GM21825 (cell line): Measurements from ENCODE around the gene RHOC.

Experiments
- ATAC-seq: cut with Tn5 transposase; IDR thresholded peaks from one replicate; pipeline ENCODE4 v1.9.1; 2021; ENCODE audit warnings: mild to moderate bottlenecking, moderate library complexity; ENCODE audit not compliant: unreplicated experiment

Gene RHOC

DNA sequence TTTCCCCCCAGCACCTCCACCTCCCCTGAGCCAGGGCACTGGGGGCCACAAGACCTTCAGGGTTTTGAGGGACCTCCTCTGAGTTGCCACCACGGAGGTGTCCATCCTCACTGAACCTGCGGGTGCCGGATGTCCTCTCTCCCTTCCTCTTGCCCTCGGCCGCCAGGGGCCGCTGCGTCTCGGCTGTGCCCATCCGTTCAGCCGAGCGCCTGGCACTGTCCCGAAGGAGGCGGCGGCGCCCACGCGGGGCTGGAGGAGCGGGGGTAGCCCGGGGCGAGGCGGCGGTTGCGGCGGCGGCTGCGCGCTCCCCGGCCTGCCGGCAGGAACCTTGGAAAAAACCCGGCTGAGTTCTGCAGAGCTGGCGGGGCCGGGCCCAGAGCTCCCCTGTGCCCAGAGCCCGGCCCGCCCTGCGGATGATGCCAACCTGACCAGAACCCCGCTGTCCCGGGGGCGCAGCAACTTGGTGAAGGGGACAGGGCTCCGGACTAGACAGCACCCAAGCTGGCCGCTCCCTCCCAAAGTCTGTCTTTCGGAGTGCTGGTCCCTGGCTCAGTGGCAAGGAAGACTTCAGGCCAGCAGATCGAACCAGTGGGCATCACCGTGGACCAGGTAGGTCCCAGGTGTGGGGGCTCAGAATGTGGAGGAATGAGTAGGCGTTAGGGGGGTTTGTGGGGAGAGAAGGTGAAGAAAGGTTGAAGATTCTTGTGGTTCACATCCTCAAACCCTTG is 11.9 kb upstream of the RHOC start:
- no peak for ATAC-seq

DNA sequence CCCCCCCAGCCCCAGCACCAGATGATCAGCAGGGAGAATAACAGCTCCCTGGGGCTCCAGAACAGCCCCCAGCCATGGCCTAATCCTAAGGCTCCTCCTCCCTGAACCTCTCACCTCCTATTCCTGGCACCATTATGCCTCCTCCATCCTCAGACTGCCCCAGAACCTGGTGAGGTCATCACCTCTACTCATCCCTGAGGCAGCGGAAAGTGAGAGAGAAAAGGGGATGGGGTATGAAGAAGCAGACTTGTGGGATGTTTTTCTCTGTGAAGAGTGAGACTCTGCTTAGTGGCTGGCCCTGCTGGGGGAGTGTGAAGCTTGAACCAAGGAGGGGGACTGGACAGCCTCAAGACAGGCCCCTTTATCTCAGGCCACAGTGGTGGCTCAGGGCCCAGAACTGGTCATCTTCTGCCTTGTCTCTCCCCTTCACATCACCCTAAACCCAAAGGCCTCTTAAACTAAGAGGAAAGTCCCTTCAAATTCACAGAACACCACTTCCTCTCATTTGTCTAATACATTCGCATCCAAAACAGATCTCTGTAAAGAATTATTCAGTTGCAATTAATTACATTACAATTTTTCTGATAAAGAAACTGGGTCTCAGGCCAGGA is 10.4 kb upstream of the RHOC start:
- ATAC-seq = no peak

- ATAC-seq = no peak
Measured at GRCh38 chr1:112716133-112716720, 9.3 kb upstream of the RHOC start.

DNA sequence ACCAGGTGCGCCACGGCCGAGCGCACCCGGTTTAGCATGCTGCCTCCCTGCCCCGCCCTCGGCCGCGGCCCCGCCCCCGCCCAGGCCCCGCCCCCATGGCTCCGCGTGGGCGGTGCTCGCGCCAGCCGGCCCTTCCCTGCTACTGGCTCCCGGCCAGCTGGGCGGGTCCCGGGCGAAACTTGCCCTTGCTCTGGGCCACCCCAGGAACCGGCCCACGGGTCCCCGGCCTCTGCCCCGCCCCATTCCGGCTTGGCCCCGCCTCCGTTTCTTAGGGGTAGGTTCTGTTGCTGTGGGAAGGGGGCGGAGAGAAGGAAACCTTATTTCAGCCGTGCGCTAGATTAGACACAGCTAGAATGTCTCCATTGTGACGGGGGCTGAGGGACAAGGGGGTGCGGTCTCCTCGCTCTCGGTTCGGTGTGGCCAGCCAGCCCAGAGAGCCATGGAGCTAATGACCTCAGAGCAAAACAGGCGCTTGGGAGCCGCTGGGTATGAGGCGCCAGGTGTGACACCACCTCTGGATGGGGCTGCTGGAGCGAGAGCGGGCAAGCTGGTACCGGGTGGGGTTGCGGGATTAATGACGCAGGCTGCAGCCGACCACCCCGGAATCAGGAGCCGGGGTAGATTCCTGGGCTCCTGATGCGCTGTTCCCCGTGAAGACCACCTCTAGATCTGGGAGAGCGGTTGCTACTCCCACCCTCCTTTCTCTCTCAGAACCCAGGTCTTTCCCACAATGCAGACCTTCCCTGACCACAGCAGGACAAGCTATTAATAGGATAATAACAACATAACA is 8.5 kb upstream of the RHOC start, which contains the start of gene PPM1J:
Gene PPM1J (minus strand): TSS at position 69 of the 790 bp plus-strand sequence. CDS start 31 bp downstream, at position 38.
- ATAC-seq = peak; percentile 66

- ATAC-seq = no peak
Measured at GRCh38 chr1:112714313-112715263, 7.7 kb upstream of the RHOC start.

GRCh38 chr1:112713466-112714312 is 6.8 kb upstream of the RHOC start:
- ATAC-seq = peak; percentile 28

- no peak for ATAC-seq
Measured at GRCh38 chr1:112712701-112713128, 5.8 kb upstream of the RHOC start.

GRCh38 chr1:112712191-112712590 is 5.3 kb upstream of the RHOC start:
- no peak for ATAC-seq

GRCh38 chr1:112711670-112712069 is 4.7 kb upstream of the RHOC start:
- no peak for ATAC-seq

DNA sequence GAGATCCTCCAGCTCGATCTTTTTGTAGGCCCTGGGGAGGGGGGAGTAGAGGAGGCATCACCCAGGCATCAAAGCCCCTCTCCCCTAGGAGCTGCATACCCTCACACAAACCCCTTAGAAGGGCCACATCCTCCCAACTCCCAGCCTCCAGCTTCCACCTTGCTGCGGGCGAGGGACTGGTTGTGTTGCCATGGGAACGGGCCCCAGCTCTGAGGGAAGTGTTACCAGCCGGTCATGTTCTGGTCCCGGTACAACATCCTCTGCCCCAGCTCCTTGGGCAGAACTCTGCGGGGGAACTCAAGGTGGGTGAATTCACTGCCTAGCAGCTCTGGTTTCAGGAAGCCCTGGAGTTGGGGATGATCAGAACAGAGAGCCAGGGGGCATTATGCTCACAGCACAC is 4.1 kb upstream of the RHOC start:
- no peak for ATAC-seq

DNA sequence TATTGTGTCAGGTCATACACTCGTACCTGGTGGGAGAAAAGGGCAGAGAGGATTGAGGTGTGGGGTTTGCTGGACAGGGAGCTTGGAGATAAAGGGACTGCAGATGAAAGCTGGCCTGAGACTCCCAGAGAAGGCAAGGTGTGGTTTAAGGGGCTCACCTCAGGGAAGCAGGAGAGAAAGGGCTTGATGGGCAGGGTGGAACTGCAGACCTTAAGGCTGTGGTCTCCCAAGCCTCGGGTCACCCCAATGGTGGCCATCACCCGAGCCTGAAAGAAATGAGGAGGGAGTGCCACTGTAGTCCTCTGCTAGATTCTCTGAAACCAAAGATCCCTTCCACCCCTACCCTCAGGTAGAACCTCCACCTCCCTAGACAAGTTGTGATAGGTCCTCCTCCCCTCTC is 3.7 kb upstream of the RHOC start:
- no peak for ATAC-seq

DNA sequence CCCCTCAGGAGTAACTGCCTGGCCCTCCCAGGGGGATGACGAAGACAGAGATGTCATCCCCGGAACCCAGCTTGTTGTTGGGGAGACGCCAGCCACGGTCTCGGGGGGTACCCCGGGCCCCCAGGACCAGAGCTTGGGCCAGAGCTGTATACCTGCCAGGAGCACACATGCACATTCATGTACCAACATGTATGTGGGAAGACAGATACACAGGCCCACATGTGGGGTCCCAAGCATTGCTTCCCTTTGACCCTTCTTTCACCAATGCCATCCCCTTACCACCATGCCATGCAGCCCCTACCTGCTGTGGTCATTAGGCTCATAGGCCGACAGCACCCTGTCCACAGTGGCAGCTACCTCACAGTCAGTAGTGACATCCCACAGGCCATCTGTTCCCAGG is 3.2 kb upstream of the RHOC start:
- ATAC-seq = no peak

DNA sequence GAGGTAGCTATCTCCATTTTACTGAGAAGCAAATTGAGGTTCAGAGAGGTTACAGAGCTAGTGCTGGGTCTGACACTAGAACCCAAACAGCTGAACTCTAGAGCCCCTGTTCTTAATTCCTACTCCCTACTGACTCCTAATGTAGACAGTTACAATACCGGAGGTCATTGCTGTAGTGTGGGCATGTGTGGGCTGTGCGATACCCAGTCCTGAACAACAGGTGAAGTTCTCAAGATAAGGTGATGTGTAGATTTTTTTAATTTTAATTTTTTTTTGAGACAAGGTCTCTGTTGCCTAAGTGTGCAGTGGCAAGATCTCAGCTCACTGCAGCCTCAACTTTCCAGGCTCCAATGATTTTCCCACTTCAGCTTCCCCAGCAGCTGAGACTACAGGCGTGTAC is 1.6 kb upstream of the RHOC start:
- no peak for ATAC-seq

- no peak for ATAC-seq
Measured at GRCh38 chr1:112708002-112708448, 1.1 kb upstream of the RHOC start.

DNA sequence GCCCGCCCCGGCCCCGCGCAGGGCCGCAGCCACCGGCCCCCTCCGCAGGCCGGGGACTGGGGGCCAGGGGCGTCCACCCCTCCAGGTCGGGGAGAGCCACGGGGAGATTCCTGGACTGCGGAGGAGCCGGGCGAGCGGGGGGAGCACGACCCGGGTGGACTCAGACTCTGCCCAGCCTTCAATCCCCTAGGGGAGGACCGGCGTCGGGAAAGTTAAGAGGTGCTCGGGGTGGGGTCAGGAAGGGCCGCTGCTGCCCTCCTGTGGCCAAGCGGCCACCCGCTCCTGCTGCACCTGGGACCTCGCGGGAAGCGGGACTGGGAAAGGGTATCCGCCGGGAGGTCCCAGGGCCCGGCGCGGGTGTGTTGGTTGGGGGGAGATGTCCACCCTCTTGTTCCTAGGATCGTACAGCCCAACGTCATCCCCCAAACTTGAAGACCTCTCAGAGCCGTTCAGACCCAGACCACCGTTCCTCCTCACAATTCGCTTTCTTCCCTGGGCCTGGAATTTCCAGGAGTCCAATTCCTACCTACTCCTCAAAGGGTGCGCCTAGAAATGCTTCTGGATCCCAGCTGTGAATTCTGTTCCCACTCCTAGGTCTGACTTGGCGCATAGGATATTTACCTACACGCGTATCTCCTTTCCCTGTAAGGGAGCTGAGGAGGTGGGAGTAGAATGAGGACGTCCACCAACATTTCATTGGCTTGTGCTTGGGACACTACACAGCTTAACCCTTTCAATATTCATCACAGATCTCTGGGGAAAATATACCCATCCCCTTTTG is 484 bp upstream of the RHOC start:
- peak; percentile 49 for ATAC-seq

DNA sequence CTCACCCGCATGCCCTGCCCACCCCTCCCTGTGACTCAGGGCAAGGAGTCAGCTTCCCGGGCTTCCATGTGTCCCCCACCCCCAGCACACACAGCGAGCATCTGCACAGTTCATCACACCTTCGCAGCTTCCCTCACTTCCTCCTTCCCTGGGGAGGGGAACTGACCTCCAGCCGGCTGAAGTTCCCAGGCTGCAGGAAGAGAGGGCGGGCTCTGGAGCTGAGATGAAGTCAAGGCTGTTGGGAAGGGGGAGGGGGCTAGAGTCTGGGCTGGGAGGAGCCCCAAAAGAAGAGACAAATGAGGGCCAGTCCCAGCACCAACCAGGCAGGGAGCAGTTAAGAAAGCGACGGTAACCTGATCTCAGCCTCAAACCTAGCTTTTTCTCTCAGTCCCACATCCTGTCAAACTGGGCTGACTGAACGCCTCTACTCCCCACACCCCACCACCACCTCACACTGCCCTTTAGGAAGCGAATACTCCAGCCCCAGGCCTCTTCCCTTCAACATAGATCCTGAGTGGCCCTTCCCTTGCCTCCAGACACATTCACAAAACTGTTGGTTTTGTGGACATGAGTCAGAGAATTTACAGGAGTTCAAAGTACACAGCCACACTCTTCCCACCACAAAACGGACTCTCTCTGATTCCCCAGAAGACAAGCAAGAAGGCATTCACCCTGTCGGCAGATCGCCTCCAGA is 1.8 kb downstream of the RHOC start:
- peak; percentile 48 for ATAC-seq

- peak; percentile 0 for ATAC-seq
Measured at GRCh38 chr1:112704391-112704933, 2.5 kb downstream of the RHOC start.

- no peak for ATAC-seq
Measured at GRCh38 chr1:112703706-112704105, 3.2 kb downstream of the RHOC start.
